Measurements from ENCODE around the gene FAM163B.

Gene FAM163B

GRCh38 chr9:133656211-133657119 is 47.3 kb upstream of the FAM163B start:
- ChIA-PET CTCF (no interaction called here), POLR2A (no interaction called here)
- Histone ChIP-seq H3K4me1 (ENCODE audit: control insufficient read depth, insufficient read depth, low read length) (peaks cover 3% of the 10 kb centered on the region), H3K36me3 (ENCODE audit: control insufficient read depth in 2 of 2, insufficient read depth in 1 of 2, low read length in 2 of 2) (no peaks in the 10 kb centered on the region), H3K4me3 (ENCODE audit: low read depth, low read length) (no peak overlapping the region), H3K9me3 (ENCODE audit: control insufficient read depth, insufficient read depth, low read depth, low read length) (no peaks in the 10 kb centered on the region), H3K27ac (ENCODE audit: extremely low read depth, low read depth, low read length) (no peak overlapping the region)
- TF ChIP-seq ZNF214 (tag by site-specific recombination; IDR thresholded peaks at IDR 0.05; ENCODE audit: borderline replicate concordance) (no peak), ZNF549 (tag by site-specific recombination; IDR thresholded peaks at IDR 0.05) (no peak), ZNF510 (tag by site-specific recombination; IDR thresholded peaks at IDR 0.05; ENCODE audit: insufficient replicate concordance) (no peak), KLF9 (tag by site-specific recombination; IDR thresholded peaks at IDR 0.05; ENCODE audit: low read depth) (no peak), ZNF692 (tag by site-specific recombination; IDR thresholded peaks at IDR 0.05) (no peak), PRDM2 (tag by site-specific recombination; IDR thresholded peaks at IDR 0.05; ENCODE audit: borderline replicate concordance) (no peak), MYNN (tag by site-specific recombination; IDR thresholded peaks at IDR 0.05; ENCODE audit: borderline replicate concordance) (no peak), REST (tag by site-specific recombination; IDR thresholded peaks at IDR 0.05) (no peak), ZSCAN30 (tag by site-specific recombination; IDR thresholded peaks at IDR 0.05) (no peak), ZNF146 (tag by site-specific recombination; IDR thresholded peaks at IDR 0.05) (no peak), ZNF138 (tag by site-specific recombination; IDR thresholded peaks at IDR 0.05; ENCODE audit: borderline replicate concordance) (no peak), ZNF416 (tag by site-specific recombination; IDR thresholded peaks at IDR 0.05) (no peak), ZNF10 (tag by site-specific recombination; IDR thresholded peaks at IDR 0.05) (no peak), ZNF521 (tag by site-specific recombination; IDR thresholded peaks at IDR 0.05) (no peak), ZNF202 (tag by site-specific recombination; IDR thresholded peaks at IDR 0.05; ENCODE audit: borderline replicate concordance) (no peak), SCRT2 (tag by site-specific recombination; IDR thresholded peaks at IDR 0.05) (no peak; the same call in 1 of the 2 replicates)
